GM12892 (cell line): Measurements from ENCODE around the gene FBXW9.

ENCODE experiments used
- POLR2A ChIP-seq: IDR thresholded peaks from 2 replicates; pipeline ENCODE4 v1.6.1; 2011; ENCODE audit warnings: low read depth, low read length, control low read depth
- POLR2AphosphoS5 ChIP-seq: IDR thresholded peaks from 2 replicates; pipeline ENCODE4 v1.6.1; 2011; ENCODE audit warnings: low read depth, low read length, control low read depth
- TAF1 ChIP-seq: IDR thresholded peaks from 2 replicates; pipeline ENCODE4 v1.6.1; 2011; ENCODE audit warnings: low read depth, mild to moderate bottlenecking, control low read depth, low read length, borderline replicate concordance

- TF ChIP-seq TAF1, result no peak
- TF ChIP-seq POLR2A, result no peak
- no peak for TF ChIP-seq POLR2AphosphoS5
These were observed 31.5 kb upstream of the FBXW9 start for GRCh38 chr19:12727745-12728433.
